HG02973 (cell line): ENCODE results near the gene LGR4.
"Not testable (repeated sequence)": the region's sequence is repeated elsewhere in the genome, so short reads cannot be mapped to it uniquely, and the experiment has no call there.

Source experiments
- ATAC-seq: cut with Tn5 transposase; IDR thresholded peaks from one replicate; pipeline ENCODE4 v1.9.1; 2021; ENCODE audit warnings: moderate library complexity; ENCODE audit not compliant: unreplicated experiment

Gene LGR4

DNA sequence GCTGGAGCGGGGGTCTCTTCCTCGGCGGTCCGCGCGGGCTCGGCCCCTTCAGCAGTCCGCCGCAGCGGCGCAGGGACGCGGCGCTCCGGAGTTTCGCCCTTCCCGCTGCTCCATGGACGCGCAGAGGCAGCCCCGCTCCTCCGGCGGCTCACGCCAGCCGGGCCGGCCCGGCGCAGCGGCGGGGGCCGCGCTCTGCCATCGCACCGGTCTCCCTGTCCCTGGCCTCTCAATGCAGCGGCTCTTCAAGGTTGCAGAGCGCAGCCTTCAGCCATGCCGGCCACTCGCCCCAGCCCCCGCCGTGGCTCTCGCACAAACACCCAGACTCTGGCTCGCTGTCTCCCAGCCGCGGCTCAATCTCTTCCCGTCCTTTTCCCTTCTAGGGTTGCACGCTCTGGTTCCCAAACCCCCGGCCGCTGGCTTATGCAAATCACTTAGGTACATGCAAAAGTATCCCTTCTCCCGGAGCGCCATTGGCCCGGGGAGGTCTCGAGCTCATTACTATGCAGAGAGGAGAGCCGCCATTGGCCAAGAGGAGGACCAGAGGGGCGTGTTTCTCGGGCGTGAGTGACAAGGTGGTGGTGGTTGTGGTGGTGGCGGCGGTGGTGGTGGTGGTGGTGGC, at the start of gene LGR4:
Gene LGR4 (minus strand): TSS at position 393 of the 619 bp plus-strand sequence. CDS start 488 bp downstream, outside the sequence.
- peak; percentile 68 for ATAC-seq

- ATAC-seq = no peak
Observed at GRCh38 chr11:27520226-27520625, 47.6 kb upstream of the LGR4 start.

DNA sequence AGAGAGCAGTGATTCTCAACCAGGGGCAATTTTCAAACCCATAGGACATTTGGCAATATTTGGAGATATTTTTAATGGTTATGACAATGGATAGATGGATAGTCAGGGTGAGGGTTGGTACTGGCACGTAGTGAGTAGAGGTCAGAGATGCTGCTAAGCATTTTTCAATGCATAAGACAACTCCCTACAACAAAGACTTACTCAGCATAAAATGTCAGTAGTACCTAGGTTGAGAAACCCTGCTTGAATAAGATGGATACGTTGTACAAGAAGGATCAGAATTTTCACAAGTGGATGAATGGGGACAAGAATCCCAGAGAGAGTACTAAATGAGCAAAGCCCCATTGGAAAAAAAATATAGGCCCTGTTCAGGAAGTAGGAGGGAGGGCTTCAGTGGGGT, 45.9 kb upstream of the LGR4 start:
- ATAC-seq = no peak

DNA sequence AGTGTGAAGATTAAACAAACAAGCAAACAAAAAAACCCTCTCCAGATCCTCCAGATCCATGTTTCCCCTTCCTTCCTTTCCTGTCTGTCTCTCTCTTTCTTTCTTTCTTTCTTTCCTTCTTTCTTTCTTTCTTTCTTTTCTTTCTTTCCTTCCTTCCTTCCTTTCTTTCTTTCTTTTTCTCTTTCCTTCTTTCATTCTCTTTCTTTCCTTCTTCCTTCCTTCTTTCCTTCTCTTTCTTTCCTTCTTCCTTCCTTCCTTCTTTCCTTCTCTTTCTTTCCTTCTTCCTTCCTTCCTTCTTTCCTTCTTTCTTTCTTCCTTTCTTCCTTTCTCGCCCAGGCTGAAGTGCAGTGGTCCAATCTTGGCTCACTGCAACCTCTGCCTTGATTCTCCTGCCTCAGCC, 44.9 kb upstream of the LGR4 start:
- ATAC-seq = not testable (repeated sequence)

DNA sequence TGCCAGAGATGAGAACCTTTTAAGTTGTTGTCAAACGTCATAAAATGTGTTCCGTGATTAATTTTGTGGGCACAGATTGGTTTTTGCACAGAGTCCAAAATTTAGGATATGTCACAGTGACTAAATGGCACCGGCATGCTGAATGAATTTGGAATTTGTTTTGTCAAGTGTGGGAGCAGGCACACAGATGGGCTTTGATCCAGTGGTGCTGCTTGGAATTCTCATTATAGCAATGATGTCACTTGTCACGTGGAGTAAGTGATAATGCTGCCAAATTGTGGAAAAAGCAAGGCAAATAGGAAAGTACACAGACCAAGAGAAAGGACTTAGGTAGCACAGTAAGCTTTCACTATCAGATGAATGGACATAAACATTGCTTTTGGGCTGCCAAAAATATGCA, 42.0 kb upstream of the LGR4 start:
- ATAC-seq = no peak

GRCh38 chr11:27514076-27514475, 41.5 kb upstream of the LGR4 start:
- ATAC-seq = no peak

DNA sequence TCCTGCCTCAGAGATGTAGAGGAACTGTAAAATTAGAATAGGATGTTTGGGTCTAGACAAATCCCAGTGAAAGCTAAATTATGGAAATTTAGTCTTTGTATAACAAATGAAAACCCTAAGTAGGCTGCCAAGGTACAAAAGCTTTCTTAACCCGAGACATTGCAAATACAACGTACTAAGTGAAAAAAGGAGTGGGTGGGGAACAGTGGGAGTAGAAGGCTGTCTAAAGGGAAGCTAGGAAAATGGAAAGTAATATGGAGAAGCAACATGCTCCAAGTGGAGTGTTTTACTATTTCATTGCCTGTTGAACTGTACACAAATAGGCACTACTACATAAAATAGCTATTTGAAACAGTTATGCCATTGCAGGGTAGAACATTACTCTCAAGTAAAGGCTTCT, 40.8 kb upstream of the LGR4 start:
- no peak for ATAC-seq

DNA sequence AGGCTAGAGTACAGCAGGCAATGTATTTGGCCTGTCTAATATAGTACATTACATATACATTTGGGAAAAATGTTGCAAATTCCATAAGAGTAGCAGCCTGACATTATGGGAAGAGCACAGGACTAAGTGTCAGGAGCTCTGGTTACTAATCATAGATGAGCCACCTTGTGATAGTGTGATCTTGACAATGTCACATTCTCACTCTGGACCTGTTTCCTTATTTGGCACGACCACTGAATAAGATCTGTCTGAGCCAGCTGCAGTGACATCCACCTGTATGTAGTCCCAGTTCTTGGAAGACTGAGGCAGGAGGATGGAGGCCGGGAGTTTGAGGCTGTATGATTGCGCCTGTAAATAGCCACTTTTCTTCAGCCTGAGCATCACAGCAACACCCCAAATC, 39.6 kb upstream of the LGR4 start:
- no peak for ATAC-seq

DNA sequence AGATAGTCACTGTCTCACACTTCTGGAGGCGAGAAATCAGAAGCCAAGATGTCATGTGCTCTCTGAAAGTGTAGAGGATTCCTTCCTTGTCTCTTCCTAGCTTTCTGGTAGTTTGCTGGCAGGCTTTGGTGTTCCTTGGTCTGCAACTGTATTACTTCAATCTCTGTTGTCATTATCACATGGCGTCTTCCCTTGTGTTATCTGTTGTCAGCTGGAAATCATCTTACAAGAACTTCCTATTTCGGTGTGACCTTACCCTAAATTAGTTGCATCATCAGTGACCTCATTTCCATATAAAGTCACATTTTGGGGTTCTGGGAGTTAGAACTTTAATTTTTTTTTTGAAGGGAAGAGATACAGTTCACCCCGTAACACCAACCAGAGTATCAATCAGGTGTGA, 37.3 kb upstream of the LGR4 start:
- ATAC-seq = no peak

DNA sequence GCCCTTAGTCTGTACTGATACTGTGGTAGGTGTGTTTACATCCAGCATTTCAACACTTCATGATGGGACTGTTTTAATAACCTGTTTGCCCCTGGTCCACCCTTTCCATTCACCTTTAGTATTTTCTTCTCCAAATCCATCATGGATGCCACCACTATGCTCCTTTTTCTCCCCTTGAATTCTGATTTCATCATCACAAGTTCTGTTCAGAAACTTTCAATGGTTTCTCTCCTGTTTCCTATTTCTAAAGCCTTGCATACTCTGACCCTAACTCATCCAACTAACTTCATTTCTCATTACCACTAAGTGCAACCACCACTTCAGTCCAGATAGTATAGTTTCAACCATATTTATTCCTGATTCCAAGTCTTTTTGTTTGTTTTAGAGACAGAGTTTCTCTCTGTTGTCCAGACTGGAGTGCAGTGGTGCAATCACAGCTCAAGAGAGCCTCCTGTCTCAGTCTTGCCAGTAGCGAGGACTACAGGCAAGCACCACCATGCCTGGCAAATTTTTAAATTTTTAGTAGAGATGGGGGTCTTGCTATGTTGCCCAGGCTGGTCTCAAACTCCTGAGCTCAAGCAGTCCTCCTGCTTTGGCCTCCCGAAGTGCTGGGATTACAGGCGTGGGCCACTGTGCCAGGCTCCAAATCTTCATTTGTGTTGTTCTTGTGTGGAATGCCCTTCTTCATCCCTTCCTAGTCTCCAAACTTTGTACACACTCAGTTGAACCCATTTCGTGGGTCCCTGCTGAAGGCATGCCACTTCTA, 35.1 kb upstream of the LGR4 start:
- no peak for ATAC-seq

DNA sequence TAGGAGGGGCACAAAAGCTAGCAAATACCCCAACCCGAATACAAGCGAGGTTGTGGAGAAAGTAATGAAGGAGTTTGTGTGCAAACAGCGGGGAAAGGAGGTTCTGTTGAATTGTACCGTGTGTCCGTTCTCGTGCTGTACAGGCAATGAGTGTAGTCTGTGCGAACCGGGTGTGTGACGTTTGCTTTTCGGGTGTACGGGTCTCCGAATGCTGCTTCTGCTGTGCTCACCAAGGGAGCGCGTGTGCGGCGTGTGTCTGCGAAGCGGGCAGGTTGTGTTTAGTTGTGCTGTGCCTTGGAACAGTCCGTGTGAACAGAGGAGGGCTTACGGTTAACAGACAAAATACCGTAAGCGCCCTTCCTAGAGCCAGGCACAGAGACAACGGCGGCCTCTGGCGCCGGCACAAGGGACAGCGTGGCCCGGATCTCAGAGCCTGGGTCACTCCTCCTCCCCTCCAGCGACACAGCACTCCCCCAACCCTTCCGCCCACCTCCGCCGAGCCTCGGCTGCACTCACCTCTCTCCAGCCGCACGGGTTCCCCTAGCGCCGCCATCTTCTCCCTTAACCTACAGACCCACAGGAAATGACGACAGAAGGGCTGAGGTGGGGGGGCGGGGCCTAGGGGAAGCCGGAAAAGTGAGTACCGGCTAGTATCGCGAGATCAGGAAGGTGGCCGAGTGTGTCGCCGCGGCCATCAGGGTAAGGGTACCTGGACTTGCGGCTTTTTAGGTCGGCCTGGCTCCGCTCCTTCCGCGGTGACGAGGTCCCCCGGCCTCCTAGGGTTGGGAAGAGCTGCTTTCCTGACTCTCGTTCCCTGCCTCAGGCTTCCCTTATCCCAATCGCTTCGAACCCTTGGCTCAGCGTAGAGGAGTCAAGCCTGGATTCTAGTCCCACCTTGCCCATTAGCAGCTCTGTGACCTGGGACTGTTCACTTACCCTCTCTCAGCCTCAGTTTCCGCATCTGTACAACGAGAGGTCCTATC, 33.9 kb upstream of the LGR4 start, which contains the start of gene LIN7C:
Gene LIN7C (minus strand): TSS at position 570 of the 983 bp plus-strand sequence. CDS start 17 bp downstream, at position 553.
- peak; percentile 94 for ATAC-seq

- ATAC-seq = peak; percentile 1
Observed at GRCh38 chr11:27505781-27506180, 33.2 kb upstream of the LGR4 start.

DNA sequence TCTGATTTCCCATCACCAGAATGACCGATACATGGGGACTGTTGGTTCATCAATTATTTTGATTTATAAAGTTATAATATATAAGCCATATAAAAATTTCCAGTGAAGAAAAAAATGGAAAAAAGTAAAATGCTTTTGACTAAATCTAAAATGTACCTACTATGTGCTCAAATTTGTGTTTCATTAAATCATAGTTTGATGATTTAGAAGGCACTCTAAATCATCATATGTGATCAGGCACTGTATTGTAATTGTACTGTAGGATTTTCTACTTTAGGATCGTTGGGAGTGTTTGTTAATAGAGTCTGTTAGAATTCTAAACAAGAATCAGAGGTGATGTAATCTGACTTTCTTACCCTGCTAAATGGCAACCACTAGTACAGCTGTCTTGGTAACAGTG, 31.6 kb upstream of the LGR4 start:
- ATAC-seq = no peak

DNA sequence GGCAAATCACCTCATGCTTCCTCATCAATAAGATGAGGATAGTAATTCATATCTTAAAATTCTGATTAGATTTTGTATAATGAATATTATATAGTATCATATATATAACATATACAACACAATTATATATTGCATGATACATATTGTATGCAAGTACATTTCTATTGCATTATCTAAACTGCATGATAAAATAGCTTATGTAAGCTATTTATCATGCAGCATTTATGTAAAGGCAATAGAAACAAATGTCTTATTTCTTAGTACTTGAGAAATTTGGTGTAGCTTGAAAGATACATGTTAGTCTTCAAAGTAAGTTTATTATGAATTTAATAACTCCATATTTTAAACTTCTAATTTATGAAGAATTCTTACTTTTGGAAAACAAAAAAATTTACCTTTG, 28.5 kb upstream of the LGR4 start:
- no peak for ATAC-seq

- no peak for ATAC-seq
Observed at GRCh38 chr11:27497911-27498310, 25.3 kb upstream of the LGR4 start.

DNA sequence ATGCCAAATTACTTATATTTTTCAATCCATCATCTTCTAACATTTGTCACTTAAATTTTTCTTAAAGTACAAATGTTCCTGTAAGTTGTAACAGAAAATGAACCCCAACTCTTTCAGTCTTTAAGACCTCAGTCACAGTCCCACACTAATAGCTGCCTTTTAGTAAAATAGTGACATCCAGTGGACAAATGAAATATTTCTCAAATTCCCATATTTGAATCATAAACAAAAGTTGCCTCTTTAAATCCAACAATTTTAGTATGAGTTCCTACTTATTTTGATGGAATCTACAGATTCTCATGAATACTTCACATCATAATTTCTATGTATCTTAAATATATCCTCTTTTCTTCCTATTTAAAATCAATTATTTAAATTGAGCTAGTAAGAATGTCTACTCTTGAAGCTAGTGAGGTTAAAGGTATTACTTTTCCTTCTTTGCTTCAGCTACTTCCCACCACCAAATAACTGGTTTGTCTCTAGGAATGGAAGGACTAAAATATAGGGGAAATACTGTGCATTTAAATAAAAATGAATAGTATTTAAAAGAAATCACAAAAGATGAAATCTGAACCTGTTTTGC, 24.8 kb upstream of the LGR4 start:
- ATAC-seq = peak; percentile 79

GRCh38 chr11:27496461-27496860, 23.9 kb upstream of the LGR4 start:
- no peak for ATAC-seq

DNA sequence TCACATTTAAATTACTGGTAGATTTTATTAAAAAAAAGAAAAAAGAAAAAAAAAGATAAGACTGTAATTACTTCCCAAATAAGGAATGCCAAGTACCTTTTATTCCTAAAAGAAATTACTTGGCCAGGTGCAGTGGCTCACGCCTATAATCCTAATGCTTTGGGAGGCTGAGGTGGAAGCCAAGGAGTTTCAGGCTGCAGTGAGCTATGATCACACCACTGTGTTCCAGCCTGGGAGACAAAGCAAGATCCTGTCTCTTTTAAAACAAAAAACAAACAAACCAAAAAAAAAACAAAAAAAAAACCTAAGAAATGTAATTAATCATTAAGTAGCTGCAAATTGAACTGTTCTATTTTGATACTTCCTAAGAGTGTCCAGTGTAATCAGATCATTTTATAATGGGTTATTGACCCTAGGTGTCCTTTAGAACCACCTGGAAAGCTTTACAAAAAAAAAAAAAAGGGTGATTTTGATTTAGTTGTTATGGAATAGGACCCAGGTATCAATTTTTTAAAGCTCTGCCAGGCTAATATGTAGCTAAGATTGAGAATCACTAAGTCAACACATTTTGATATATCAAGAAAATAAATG, 23.2 kb upstream of the LGR4 start:
- no peak for ATAC-seq

DNA sequence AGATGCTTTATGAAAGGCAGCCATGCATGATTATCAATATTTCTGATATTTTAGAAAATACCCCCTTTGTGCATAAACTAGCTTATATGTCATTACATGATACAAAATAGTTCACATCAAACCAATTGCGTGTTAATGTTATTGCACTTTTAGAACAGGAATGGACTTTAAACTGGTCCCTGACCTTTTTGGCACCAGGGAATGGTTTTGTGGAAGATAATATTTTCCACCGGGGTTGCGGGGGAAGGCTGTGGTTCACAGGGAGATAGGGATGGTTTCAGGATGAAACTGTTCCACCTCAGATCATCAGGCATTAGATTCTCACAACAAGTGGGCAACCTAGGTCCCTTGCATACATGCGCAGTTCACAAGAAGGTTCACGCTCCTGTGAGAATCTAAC, 16.5 kb upstream of the LGR4 start:
- no peak for ATAC-seq

GRCh38 chr11:27487706-27488105, 15.1 kb upstream of the LGR4 start:
- no peak for ATAC-seq
